GM12801 (cell line): Measurements from ENCODE around the gene POLR1G.

Experiments
- TF ChIP-seq, protein P1 (sequence below): IDR thresholded peaks from one replicate; pipeline ENCODE4 v1.5.1; 2011; ENCODE audit warnings: control low read depth; ENCODE audit not compliant: insufficient read length; ENCODE audit errors: extremely low read depth

POLR1G gene

DNA sequence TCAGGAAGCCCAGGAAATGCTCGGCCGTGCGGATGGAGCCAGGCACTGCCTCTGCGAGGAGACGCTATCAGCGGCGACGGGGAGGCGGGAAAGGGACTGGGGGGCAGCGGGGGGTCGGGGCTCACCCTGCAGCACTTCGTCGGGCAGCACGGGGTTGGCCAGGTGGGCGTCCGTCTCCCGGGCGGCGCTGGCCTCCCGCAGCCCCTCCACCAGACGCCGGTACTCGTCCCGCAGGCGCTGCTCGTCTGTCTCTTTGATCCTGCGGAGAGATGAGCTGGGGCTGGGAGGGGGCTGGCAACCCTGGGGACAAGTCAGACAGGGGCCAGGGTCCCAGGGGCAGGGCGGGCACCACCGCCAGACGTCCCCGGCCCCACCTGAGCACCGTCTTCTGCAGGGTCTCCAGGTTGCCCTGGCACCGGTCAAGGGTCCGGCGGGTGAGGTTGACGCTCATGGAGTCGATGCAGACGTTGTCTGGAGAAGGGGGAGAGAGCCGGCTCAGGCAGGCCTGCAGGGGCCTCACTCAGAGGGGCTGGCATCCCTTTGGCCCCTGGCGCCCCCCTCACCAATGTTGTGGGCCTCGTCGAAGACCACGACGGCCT lies 42.5 kb upstream of the POLR1G start:
- TF ChIP-seq, protein P1, sequence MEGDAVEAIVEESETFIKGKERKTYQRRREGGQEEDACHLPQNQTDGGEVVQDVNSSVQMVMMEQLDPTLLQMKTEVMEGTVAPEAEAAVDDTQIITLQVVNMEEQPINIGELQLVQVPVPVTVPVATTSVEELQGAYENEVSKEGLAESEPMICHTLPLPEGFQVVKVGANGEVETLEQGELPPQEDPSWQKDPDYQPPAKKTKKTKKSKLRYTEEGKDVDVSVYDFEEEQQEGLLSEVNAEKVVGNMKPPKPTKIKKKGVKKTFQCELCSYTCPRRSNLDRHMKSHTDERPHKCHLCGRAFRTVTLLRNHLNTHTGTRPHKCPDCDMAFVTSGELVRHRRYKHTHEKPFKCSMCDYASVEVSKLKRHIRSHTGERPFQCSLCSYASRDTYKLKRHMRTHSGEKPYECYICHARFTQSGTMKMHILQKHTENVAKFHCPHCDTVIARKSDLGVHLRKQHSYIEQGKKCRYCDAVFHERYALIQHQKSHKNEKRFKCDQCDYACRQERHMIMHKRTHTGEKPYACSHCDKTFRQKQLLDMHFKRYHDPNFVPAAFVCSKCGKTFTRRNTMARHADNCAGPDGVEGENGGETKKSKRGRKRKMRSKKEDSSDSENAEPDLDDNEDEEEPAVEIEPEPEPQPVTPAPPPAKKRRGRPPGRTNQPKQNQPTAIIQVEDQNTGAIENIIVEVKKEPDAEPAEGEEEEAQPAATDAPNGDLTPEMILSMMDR: no peak

DNA sequence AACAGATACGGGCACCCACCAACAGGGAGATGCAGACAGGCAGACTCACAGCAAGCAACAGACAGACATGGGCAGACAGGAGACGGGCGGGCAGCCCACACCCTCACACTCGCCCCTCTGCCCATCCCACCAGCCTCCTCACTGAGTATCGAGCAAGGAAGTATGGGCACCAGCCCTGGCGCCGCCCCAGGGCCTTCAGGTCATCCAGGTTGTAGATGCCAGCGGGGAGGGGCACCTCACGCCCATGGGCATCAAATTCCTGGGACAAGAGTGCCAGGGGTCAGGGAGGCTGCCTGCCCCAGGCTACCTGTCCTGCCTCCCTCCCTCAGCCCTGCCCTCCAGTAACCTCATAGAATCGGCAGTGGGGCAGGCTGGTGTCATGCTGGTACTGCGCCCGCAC lies 41.7 kb upstream of the POLR1G start:
- TF ChIP-seq, protein P1: no peak

DNA sequence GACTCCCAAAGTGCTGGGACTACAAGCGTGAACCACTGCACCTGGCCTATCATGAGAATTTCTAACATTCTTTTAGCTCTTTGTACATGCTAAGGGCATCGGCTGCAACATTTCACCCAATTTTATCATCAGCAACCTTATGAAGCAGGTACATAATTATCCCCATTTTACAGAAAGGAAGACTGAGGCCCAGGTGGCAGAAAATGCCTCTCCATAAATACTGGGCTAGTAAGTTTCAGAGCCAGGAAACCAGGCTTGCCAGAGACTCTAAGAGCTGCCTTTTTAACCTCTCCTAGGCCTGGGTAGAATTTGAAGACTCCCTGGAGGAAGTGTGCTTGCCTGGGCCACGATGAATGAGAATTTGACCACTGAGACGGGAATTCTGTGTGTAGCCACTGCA lies 38.3 kb upstream of the POLR1G start:
- TF ChIP-seq, protein P1: no peak

DNA sequence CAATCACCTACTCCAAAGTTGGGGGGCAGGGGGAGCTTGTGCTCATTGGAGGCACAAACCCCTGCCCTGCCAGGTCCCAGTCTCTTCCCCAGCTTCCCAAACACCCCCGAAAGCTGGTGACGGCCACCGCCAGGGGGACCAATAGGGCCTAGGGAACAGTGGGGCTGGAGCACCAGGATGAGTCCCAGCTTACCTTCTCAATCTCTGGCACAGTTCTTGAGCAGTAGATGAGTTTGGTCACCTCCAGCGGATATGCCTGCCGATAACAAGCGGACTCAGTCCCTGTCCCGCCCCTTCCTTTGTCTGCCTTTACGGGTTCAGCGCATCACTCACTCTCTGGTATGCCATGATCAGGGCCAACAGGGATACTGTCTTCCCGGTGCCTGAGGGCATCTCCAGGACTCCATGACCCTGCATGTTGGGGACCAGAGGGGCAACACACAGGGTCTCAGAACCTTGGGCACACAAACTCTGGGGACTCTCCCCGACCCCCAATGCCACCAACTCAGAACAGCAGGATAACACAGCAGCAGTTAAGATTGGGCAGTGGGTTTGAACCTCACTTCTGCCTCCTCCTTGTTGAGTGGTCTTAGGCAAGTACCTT lies 37.6 kb upstream of the POLR1G start:
- TF ChIP-seq, protein P1: no peak

DNA sequence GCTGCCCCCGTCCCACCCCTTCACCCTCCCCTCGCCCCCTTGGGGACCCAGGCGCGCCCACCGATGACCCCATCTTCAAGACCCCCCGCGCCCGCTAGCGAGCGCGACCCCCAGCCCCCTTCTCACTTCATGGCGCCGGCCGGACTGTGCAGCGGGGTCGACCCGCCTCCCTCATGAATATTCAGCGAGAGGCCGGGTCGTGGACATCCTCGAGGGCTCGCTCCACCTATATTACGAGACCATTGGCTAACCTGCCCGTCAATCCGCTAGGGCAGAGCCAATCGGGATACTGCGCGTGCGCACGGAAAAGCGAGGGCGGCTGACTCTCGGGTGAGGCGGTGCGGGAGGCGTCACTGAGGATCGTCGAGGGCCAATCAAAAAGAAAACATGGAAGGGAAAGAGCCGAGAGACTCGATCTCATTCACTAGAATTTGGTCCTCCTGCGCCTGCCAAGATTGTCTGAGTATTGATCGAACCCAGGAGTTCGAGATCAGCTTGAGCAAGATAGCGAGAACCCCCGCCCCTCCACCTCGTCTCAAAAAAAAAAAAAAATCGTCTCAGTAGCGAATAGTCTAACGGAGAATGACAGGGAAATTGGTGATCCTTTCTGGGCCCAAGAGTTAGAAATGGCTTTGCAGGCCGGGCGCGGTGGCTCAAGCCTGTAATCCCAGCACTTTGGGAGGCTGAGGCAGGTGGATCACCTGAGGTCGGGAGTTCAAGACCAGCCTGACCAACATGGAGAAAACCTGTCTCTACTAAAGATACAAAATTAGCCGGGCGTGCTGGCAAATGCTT lies 35.8 kb upstream of the POLR1G start, which contains the start of gene ERCC2:
Gene ERCC2, minus strand, starts transcription at position 164 of the 795 bp plus-strand sequence. Its CDS starts 33 bp downstream, at position 131.
- TF ChIP-seq, protein P1: no peak

DNA sequence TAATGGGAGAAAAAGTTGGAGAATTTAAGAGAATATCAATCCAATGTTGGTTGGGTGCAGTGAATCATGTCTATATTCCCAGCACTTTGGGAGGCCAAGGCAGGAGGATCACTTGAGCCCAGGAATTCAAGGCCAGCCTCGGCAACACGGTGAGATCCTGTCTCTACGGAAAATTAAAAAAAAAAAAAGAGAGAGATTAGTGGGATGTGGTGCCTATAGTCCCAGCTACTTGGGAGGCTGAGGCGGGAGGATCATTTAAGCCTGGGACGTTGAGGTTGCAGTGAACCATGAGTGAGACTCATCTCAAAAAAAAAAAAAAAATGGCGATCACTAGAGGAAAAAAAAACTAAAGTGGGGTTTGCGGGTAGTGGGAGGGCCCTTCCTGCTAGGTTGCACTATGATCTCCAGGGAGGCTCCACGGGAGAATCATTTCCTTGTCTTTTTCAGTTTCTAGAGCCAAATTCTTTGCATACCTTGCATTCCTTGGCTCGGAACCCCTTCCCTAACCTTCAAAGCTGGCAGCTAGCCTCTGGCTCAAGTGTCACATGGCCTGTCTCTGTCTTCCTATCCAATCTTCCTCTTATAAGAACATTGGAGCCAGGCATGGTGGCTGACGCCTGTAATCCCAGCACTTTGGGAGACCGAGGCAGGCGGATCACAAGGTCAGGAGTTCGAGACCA lies 30.3 kb upstream of the POLR1G start:
- TF ChIP-seq, protein P1: no peak

DNA sequence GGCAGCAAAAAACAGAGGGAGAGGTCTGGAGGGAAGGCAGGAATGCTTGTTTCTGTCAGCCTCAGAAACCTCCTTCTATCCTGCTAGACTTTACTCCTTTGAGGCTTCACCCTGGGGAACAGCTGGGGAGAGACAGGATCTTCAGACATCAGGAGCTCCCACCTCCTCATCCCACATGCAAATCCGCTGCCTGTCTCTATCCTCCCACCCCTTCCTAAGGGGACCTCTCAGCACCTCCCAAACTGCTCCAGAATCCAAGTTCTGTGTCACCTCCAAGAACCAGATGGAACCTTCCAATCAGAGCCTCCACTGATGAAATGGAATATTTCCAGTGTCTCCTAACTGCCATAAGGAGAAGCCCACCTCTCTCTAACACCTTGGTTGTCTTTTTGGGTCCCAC lies 26.3 kb upstream of the POLR1G start:
- TF ChIP-seq, protein P1: no peak
